Measurements from ENCODE around the gene MAP3K1. TPM values are rescaled to one million over a fixed set of nuclear protein-coding genes. Genes with fewer than 3 reads are reported as not detected.
"Not testable (repeated sequence)": the region's sequence is repeated elsewhere in the genome, so short reads cannot be mapped to it uniquely, and the experiment has no call there.

MAP3K1 gene
- 9.3 and 10.3 TPM in 2 replicates for total RNA-seq

DNA sequence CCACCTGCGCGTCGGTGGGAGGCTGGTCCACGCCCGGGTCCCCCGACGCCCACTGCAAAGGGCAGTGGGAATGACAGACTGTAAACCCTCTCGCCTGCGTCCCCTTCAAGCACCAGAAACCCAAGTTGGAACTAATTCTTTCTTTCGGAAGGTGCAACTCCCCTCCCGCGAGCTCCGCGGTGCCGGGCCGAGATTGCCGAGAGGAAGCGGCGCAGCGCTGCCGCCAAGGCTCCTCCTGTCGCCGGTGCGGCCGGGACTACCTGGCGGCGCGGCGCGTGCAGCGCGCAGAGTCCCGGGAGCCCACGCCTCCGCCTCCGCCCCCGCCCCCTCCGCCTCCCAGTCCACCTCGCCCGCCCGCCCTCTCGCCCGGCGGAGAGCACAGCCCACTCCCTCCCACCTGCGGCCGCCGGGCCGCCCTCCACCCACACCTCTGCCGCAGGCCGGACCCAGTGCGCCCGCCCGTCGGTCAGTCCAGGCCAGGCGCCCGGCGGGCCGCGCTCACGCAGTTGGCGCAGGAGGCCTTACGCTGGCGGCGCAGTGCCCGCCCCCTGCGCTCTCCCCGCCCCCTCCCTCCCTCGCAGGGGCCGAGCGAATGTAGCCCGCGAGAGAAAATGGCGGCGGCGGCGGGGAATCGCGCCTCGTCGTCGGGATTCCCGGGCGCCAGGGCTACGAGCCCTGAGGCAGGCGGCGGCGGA lies at the start of gene MAP3K1:
MAP3K1 (plus strand) TSS at position 587 of the 695 bp plus-strand sequence; CDS start at position 612, 25 bp downstream.
- TF ChIP-seq CTCF (IDR thresholded peaks at IDR 0.05; ENCODE audit: insufficient read depth, low read length, severe bottlenecking) = peak; percentile 14
- no peaks in the 10 kb centered on the region for H3K36me3 ChIP-seq (ENCODE audit: control insufficient read depth, insufficient read depth, low read length)
- no peaks in the 10 kb centered on the region for H3K27me3 ChIP-seq (ENCODE audit: control insufficient read depth, insufficient read depth, low read length)
- FAIRE-seq (no peak), DNase-seq (ENCODE audit: low read depth) (peak; percentile 38)
- H3K4me3 ChIP-seq (ENCODE audit: low read depth, low read length) = peak within 1 kb of the TSS; percentile 63

GRCh38 chr5:56766926-56767325 lies 48.4 kb upstream of the MAP3K1 start:
- TF ChIP-seq CTCF (IDR thresholded peaks at IDR 0.05; ENCODE audit: insufficient read depth, low read length, severe bottlenecking) = no peak
- DNase-seq (ENCODE audit: low read depth) (no peak), FAIRE-seq (no peak)
- Histone ChIP-seq H3K36me3 (ENCODE audit: control insufficient read depth, insufficient read depth, low read length) (no peaks in the 10 kb centered on the region), H3K4me3 (ENCODE audit: low read depth, low read length) (no peak overlapping the region), H3K27me3 (ENCODE audit: control insufficient read depth, insufficient read depth, low read length) (no peaks in the 10 kb centered on the region)

DNA sequence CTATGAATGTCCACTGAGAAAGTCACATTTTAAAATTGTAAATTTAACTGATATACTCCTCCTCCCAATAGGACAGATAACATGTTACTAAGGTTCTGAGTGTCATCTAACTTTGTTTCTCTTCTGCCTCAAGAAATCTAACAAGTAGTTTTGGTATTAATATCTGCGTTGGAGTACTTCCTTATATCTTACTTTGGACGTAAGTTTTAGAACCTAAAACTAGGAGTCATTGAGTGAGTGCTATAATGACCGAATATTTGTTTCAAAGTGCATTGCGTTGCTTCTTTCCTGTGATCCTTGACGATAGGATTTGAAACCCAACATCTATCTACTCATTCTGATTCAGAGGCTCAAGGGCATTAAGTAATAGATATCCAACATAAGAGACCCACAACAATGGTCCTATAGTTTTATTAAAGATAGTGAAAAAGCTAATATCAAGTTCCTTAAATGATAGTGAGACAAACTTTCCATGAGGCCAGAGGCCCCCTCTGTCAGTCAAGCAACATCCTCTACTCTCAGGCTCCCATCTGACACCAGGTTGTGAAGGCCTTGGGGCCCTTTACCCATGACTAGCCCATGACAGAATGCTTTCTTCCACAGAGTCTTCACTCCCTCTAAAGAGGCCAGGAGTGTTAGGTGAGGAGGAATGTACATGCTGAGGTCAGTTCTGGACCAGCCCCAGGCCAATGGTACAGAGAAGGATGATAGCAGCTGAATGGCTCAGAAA lies 45.3 kb upstream of the MAP3K1 start:
- H3K4me3 ChIP-seq (ENCODE audit: low read depth, low read length) = no peak overlapping the region
- H3K36me3 ChIP-seq (ENCODE audit: control insufficient read depth, insufficient read depth, low read length) = no peaks in the 10 kb centered on the region
- no peaks in the 10 kb centered on the region for H3K27me3 ChIP-seq (ENCODE audit: control insufficient read depth, insufficient read depth, low read length)
- no peak for TF ChIP-seq CTCF (IDR thresholded peaks at IDR 0.05; ENCODE audit: insufficient read depth, low read length, severe bottlenecking)
- no peak for DNase-seq (ENCODE audit: low read depth)
- no peak for FAIRE-seq

- no peaks in the 10 kb centered on the region for H3K36me3 ChIP-seq (ENCODE audit: control insufficient read depth, insufficient read depth, low read length)
- FAIRE-seq = no peak
- no peak for TF ChIP-seq CTCF (IDR thresholded peaks at IDR 0.05; ENCODE audit: insufficient read depth, low read length, severe bottlenecking)
- DNase-seq (ENCODE audit: low read depth) = no peak
- no peak overlapping the region for H3K4me3 ChIP-seq (ENCODE audit: low read depth, low read length)
- H3K27me3 ChIP-seq (ENCODE audit: control insufficient read depth, insufficient read depth, low read length) = no peaks in the 10 kb centered on the region
Measured at GRCh38 chr5:56772767-56773166, 42.6 kb upstream of the MAP3K1 start.

DNA sequence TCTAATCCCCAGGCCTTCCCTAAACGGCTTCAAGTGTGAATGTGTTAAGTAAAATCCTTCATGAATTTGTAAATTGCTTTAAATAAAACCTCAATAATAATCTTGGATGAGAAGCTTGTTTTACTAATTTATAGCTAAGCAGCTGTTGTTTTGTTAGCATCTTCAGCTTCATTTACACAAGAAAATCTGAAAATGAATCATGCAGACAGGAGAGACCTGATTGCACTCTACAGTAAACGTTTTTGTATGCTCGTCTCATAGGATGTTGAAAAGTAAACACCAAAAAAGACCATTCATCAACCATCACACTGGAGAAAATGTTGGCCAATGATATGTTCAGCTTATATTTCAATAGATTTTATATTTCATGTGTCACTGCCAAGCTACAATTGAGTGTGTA lies 40.4 kb upstream of the MAP3K1 start:
- DNase-seq (ENCODE audit: low read depth) (peak; percentile 4), FAIRE-seq (no peak)
- no peak overlapping the region for H3K4me3 ChIP-seq (ENCODE audit: low read depth, low read length)
- no peaks in the 10 kb centered on the region for H3K27me3 ChIP-seq (ENCODE audit: control insufficient read depth, insufficient read depth, low read length)
- no peak for TF ChIP-seq CTCF (IDR thresholded peaks at IDR 0.05; ENCODE audit: insufficient read depth, low read length, severe bottlenecking)
- no peaks in the 10 kb centered on the region for H3K36me3 ChIP-seq (ENCODE audit: control insufficient read depth, insufficient read depth, low read length)

DNA sequence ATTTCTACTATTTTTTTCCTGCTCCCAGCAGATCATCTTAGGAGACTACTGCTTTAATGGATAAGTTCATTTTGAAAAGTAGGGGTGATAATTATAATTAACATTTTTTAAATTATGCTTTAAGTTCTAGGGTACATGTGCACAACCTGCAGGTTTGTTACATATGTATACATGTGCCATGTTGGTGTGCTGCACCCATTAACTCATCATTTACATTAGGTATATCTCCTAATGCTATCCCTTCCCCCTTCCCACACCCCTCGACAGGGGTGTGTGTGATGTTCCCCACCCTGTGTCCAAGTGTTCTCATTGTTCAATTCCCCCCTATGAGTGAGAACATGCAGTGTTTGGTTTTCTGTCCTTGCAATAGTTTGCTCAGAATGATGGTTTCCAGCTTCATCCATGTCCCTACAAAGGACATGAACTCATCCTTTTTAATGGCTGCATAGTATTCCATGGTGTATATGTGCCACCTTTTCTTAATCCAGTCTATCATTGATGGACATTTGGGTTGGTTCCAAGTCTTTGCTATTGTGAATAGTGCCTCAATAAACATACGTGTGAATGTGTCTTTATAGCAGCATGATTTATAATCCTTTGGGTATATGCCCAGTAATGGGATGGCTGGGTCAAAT lies 39.0 kb upstream of the MAP3K1 start:
- H3K4me3 ChIP-seq (ENCODE audit: low read depth, low read length); DNase-seq (ENCODE audit: low read depth); H3K36me3 ChIP-seq (ENCODE audit: control insufficient read depth, insufficient read depth, low read length); FAIRE-seq; H3K27me3 ChIP-seq (ENCODE audit: control insufficient read depth, insufficient read depth, low read length): not testable (repeated sequence)

Data from bronchial epithelial cell (primary cell).